ENCODE results near the gene FOXP1. TPM values are rescaled to one million over a fixed set of nuclear protein-coding genes. Genes with fewer than 3 reads are reported as not detected.

Gene FOXP1
- total RNA-seq, 1 donor = 455 TPM

DNA sequence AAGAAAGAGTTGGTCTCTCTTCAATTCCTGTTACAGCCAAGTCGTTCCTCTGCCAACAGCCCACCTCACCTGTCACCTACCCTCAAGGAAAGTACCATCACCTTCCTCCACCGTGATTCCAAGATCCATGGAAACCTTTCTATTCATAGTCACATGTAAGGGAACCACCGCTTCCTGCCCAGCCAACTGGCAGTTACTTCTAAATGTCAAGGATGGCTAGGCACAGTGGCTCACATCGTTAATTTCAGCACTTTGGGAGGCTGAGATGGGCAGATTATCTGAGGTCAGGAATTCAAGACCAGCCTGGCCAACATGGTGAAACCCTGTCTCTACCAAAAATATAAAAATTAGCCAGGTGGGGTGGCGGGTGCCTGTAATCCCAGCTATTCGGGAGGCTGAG, 82.8 kb downstream of the FOXP1 start:
- no peaks in the 10 kb centered on the region for H3K9me3 ChIP-seq (ENCODE audit: low read depth, low read length)
- H3K4me1 ChIP-seq (ENCODE audit: insufficient read depth, low read length) = peaks cover 72% of the 10 kb centered on the region
- H3K4me3 ChIP-seq (ENCODE audit: low read length) = no peak overlapping the region
- H3K27me3 ChIP-seq (ENCODE audit: insufficient read depth, low read length) = no peaks in the 10 kb centered on the region

DNA sequence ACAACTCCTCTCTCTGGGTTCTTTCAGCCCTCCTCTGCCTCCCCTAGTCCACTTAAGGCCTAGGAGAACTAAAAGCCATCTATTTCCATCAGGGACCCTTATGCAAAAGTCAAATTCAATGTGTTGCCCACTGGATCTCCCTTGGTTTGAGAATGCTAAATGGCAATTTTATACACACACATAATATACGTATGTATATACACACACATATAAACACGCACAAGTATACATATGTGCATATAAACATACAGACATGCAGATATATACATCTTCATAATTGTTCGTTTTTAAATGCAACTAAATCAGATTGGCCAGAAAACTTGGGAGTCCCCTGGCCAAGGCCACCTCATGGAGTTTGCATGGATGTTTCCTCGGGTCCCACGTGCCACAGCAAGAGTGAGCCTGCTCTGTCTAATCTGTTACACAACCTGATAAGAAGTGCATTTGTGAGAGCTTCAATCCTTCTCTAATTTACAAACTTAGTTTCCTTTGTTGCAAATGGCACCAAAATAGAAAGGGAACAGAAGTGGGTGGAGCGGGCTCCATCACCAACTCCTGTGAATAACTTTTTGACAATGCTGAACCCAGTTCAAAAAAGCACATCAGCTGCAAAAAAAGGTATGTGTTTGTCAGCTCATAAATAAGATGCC, 84.2 kb downstream of the FOXP1 start:
- H3K4me3 ChIP-seq (ENCODE audit: low read length) = no peak overlapping the region
- no peaks in the 10 kb centered on the region for H3K27me3 ChIP-seq (ENCODE audit: insufficient read depth, low read length)
- peaks cover 76% of the 10 kb centered on the region for H3K4me1 ChIP-seq (ENCODE audit: insufficient read depth, low read length)
- H3K9me3 ChIP-seq (ENCODE audit: low read depth, low read length) = no peaks in the 10 kb centered on the region

GRCh38 chr3:71498543-71498942, 85.0 kb downstream of the FOXP1 start:
- Histone ChIP-seq H3K27me3 (ENCODE audit: insufficient read depth, low read length) (no peaks in the 10 kb centered on the region), H3K4me3 (ENCODE audit: low read length) (no peak overlapping the region), H3K9me3 (ENCODE audit: low read depth, low read length) (no peaks in the 10 kb centered on the region), H3K4me1 (ENCODE audit: insufficient read depth, low read length) (peaks cover 74% of the 10 kb centered on the region)

DNA sequence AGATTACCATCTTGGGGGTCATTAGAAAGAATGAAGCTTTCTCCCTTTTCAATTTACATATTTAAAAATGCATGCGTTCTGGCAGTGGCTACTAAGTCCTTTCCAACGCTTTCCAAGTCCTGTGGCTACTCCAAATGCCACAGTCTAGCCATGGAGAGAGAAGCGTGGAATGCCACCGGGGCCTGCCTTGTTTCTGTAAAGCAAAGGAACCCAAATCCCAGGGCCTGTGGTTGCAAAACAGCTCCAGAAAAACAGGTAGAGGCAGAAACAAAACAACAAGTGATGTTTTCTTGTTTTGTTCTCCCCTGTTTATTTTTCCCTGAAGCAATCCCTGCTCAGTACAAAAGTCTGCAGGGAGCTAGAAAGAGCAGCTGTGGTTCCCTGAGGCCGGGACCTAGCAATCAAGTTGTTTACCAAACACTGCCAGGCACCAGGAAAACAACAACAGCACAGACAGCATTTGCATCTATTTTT, 85.5 kb downstream of the FOXP1 start:
- H3K27me3 ChIP-seq (ENCODE audit: insufficient read depth, low read length) = no peaks in the 10 kb centered on the region
- H3K4me3 ChIP-seq (ENCODE audit: low read length) = no peak overlapping the region
- peaks cover 75% of the 10 kb centered on the region for H3K4me1 ChIP-seq (ENCODE audit: insufficient read depth, low read length)
- H3K9me3 ChIP-seq (ENCODE audit: low read depth, low read length) = no peaks in the 10 kb centered on the region

- Histone ChIP-seq H3K27me3 (ENCODE audit: insufficient read depth, low read length) (no peaks in the 10 kb centered on the region), H3K4me1 (ENCODE audit: insufficient read depth, low read length) (peaks cover 76% of the 10 kb centered on the region), H3K4me3 (ENCODE audit: low read length) (no peak overlapping the region), H3K9me3 (ENCODE audit: low read depth, low read length) (no peaks in the 10 kb centered on the region)
Observed at GRCh38 chr3:71497367-71497897, 86.1 kb downstream of the FOXP1 start.

DNA sequence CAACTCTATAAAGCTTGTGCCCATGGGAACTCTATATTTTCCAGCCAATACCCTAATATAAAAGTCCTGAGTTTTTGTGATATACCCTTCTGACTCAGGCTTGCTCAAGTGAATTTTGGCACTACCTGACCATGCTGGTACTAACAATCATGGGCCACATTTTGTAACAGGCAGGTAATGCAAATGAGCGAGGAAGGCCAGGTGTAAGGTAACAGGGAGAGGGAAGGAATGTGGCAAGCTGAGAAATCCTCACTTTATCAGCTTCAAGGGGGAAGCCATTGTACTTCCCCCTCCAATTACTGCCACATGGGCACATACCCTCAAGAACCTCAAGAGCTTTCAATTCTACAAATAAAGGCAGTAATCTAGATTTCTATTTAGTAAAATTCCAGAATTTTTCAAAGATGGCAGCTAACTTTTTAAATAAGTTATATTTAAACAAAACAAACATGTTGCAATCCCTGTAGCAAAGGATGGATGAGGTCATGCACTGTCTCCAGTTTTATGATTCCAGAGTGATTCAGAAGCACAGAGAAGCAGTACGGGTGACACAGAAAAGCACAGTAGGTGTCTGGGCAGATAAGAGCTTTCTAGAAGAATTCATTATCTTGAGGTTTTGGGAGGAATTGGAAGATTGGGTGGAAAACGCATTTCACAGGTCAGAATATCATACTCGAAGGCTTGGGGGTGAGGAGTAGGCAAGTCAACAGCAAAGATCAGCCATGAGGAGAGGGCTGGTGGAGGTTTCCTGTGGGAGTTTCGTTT, 87.6 kb downstream of the FOXP1 start:
- Histone ChIP-seq H3K4me3 (ENCODE audit: low read length) (no peak overlapping the region), H3K27me3 (ENCODE audit: insufficient read depth, low read length) (no peaks in the 10 kb centered on the region), H3K9me3 (ENCODE audit: low read depth, low read length) (no peaks in the 10 kb centered on the region), H3K4me1 (ENCODE audit: insufficient read depth, low read length) (peaks cover 76% of the 10 kb centered on the region)

GRCh38 chr3:71494212-71494611, 89.3 kb downstream of the FOXP1 start:
- no peaks in the 10 kb centered on the region for H3K9me3 ChIP-seq (ENCODE audit: low read depth, low read length)
- no peaks in the 10 kb centered on the region for H3K27me3 ChIP-seq (ENCODE audit: insufficient read depth, low read length)
- H3K4me3 ChIP-seq (ENCODE audit: low read length) = no peak overlapping the region
- H3K4me1 ChIP-seq (ENCODE audit: insufficient read depth, low read length) = peaks cover 66% of the 10 kb centered on the region

- no peaks in the 10 kb centered on the region for H3K27me3 ChIP-seq (ENCODE audit: insufficient read depth, low read length)
- H3K4me3 ChIP-seq (ENCODE audit: low read length) = peak overlapping the region; percentile 7
- peaks cover 62% of the 10 kb centered on the region for H3K4me1 ChIP-seq (ENCODE audit: insufficient read depth, low read length)
- no peaks in the 10 kb centered on the region for H3K9me3 ChIP-seq (ENCODE audit: low read depth, low read length)
Observed at GRCh38 chr3:71492974-71493771, 90.4 kb downstream of the FOXP1 start.

- Histone ChIP-seq H3K27me3 (ENCODE audit: insufficient read depth, low read length) (no peaks in the 10 kb centered on the region), H3K4me1 (ENCODE audit: insufficient read depth, low read length) (peaks cover 56% of the 10 kb centered on the region), H3K4me3 (ENCODE audit: low read length) (no peak overlapping the region), H3K9me3 (ENCODE audit: low read depth, low read length) (no peaks in the 10 kb centered on the region)
Observed at GRCh38 chr3:71492566-71492965, 91.0 kb downstream of the FOXP1 start.

DNA sequence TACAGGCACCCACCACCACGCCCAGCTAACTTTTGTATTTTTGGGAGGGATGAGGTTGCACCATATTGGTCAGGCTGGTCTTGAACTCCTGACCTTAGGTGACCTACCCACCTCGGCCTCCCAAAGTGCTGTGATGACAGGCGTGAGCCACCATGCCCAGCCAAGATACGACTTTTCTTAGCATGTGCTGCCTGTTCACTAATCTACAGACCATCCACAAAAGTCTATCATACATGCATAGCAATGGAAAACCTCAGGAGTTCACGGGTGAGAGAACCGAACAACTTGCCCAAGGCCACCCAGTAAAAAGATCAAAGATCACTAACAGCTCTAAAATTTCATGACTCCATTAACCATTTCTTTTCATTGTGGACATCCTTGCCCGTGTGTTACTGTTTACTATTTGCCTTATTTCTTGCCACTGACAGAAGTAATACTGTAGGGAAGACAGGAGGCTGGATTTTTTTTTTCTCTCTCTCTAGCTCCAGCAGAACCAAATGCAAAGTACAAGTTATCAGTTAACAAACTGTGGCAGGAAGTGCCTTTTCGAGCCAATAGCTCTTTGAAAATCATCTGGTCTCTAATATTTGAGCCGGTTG, 92.3 kb downstream of the FOXP1 start:
- Histone ChIP-seq H3K27me3 (ENCODE audit: insufficient read depth, low read length) (no peaks in the 10 kb centered on the region), H3K9me3 (ENCODE audit: low read depth, low read length) (no peaks in the 10 kb centered on the region), H3K4me1 (ENCODE audit: insufficient read depth, low read length) (peaks cover 53% of the 10 kb centered on the region), H3K4me3 (ENCODE audit: low read length) (no peak overlapping the region)

DNA sequence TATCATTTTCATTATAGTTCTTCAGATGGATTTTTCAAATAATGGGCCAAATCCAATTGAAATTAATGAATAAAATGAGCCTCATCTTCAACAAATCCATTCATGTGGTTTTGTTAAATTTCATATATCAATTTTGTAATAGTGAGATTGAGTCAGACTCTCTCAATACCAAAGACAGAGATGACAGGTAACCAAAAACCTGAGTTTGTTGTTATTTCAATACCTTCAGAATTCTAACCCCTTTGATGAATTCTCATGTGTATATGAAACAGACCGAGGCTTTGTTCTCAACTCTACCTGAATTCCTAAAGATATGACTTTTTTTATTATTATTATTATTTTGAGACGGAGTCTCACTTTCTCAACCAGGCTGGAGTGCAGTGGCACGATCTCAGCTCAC, 92.8 kb downstream of the FOXP1 start:
- H3K4me1 ChIP-seq (ENCODE audit: insufficient read depth, low read length) = peaks cover 52% of the 10 kb centered on the region
- H3K4me3 ChIP-seq (ENCODE audit: low read length) = no peak overlapping the region
- no peaks in the 10 kb centered on the region for H3K9me3 ChIP-seq (ENCODE audit: low read depth, low read length)
- no peaks in the 10 kb centered on the region for H3K27me3 ChIP-seq (ENCODE audit: insufficient read depth, low read length)

DNA sequence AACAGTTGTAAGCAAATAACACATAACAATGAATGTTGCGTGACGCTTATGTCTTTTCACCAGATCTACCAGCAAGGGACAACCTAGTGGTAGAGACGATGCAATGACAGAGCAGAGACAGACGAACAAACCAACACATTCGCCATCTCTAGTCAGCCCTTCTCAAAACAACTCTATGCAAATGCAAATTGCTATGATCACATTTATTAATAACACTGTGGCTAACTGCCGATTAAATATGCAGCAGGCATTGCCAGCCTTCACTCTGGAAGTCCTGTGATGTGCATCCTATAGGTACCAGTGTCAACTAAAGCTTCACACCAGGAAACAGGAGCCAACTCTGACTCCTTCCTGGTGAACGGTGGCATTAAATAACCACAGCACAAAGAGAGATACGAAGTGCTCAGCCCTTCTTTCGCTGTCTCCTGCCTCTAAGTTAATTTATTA, 94.2 kb downstream of the FOXP1 start:
- Histone ChIP-seq H3K4me3 (ENCODE audit: low read length) (no peak overlapping the region), H3K9me3 (ENCODE audit: low read depth, low read length) (no peaks in the 10 kb centered on the region), H3K27me3 (ENCODE audit: insufficient read depth, low read length) (no peaks in the 10 kb centered on the region), H3K4me1 (ENCODE audit: insufficient read depth, low read length) (peaks cover 53% of the 10 kb centered on the region)

DNA sequence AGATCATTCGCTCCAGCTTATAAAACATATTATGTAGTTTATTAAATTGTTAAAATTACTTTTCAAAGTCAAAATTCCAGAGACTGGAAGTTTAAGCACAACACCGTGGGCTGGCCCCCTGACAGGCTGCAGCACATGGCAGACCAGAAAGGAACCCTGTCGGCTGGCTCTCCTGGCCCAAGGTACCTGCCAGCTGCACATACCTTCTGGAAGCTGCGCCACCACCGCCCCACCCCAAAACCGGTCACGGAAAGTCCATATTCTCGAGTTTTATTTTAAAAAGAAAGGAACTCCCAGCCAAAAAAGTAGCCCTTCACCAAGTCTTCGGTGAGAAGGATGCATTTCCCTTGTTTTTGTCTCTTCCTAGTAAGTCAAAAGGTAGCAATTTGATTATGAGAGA, 94.6 kb downstream of the FOXP1 start:
- H3K4me3 ChIP-seq (ENCODE audit: low read length) = no peak overlapping the region
- H3K9me3 ChIP-seq (ENCODE audit: low read depth, low read length) = no peaks in the 10 kb centered on the region
- H3K4me1 ChIP-seq (ENCODE audit: insufficient read depth, low read length) = peaks cover 48% of the 10 kb centered on the region

GRCh38 chr3:71488391-71488809, 95.1 kb downstream of the FOXP1 start:
- Histone ChIP-seq H3K9me3 (ENCODE audit: low read depth, low read length) (no peaks in the 10 kb centered on the region), H3K4me3 (ENCODE audit: low read length) (no peak overlapping the region), H3K4me1 (ENCODE audit: insufficient read depth, low read length) (peaks cover 52% of the 10 kb centered on the region), H3K27me3 (ENCODE audit: insufficient read depth, low read length) (no peaks in the 10 kb centered on the region)

More for the DNA sequence above, 94.6 kb downstream of the FOXP1 start:
- no peaks in the 10 kb centered on the region for H3K27me3 ChIP-seq (ENCODE audit: insufficient read depth, low read length)

Data from mononuclear cell (primary cell).